ENCODE data around the gene THBS1. TPM values are rescaled to one million over a fixed set of nuclear protein-coding genes. Genes with fewer than 3 reads are reported as not detected.

The THBS1 gene
- total RNA-seq, 1 donor from 2014 or later = 513 TPM

- peaks cover 17% of the 10 kb centered on the region for H3K4me1 ChIP-seq
Measured at GRCh38 chr15:39555885-39556284, 25.0 kb upstream of the THBS1 start.

DNA sequence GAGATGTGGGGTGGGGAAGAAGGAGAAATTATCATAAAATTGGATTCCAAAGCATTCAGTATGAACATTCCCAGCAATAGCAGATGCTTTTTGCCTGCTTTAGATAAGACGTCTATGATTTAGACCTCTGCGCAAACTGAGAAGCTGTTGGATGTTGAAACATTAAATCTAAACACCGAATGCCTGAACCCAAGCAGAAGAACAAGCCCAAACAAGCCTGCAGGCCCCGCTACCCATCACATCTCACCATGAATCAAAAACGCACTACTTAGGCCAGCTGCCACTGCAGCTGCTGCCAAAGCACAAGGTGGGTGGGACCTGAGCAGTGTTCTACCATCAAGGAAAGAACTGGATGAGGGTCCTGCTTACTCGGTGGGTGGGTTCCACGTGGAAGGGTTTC, 24.4 kb upstream of the THBS1 start:
- H3K27ac ChIP-seq = no peak overlapping the region
- intact Hi-C loops (cut with DNase I) = no loop called here
- TF ChIP-seq POLR2AphosphoS5 (IDR thresholded peaks at IDR 0.05; ENCODE audit: insufficient read depth in 1 of 2, low read depth in 1 of 2) = no peak
- TF ChIP-seq POLR2A (IDR thresholded peaks at IDR 0.05) = no peak
- TF ChIP-seq, protein P1, sequence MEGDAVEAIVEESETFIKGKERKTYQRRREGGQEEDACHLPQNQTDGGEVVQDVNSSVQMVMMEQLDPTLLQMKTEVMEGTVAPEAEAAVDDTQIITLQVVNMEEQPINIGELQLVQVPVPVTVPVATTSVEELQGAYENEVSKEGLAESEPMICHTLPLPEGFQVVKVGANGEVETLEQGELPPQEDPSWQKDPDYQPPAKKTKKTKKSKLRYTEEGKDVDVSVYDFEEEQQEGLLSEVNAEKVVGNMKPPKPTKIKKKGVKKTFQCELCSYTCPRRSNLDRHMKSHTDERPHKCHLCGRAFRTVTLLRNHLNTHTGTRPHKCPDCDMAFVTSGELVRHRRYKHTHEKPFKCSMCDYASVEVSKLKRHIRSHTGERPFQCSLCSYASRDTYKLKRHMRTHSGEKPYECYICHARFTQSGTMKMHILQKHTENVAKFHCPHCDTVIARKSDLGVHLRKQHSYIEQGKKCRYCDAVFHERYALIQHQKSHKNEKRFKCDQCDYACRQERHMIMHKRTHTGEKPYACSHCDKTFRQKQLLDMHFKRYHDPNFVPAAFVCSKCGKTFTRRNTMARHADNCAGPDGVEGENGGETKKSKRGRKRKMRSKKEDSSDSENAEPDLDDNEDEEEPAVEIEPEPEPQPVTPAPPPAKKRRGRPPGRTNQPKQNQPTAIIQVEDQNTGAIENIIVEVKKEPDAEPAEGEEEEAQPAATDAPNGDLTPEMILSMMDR (IDR thresholded peaks at IDR 0.05) = no peak
- no peaks in the 10 kb centered on the region for H3K36me3 ChIP-seq
- H3K4me3 ChIP-seq = no peak overlapping the region
- peak in 1 of 2 donors; percentile 40 for DNase-seq (ENCODE audit: extremely low spot score in 2 of 2)
- no peaks in the 10 kb centered on the region for H3K27me3 ChIP-seq
- H3K4me1 ChIP-seq = peaks cover 17% of the 10 kb centered on the region
- H3K9me3 ChIP-seq = no peaks in the 10 kb centered on the region

More at GRCh38 chr15:39555885-39556284, 25.0 kb upstream of the THBS1 start:
- Histone ChIP-seq H3K27me3 (no peaks in the 10 kb centered on the region), H3K9me3 (no peaks in the 10 kb centered on the region), H3K4me3 (no peak overlapping the region), H3K36me3 (no peaks in the 10 kb centered on the region), H3K27ac (no peak overlapping the region)
- intact Hi-C loops (cut with DNase I) = no loop called here
- peak in 1 of 2 donors; percentile 32 for DNase-seq (ENCODE audit: extremely low spot score in 2 of 2)
- TF ChIP-seq POLR2A (IDR thresholded peaks at IDR 0.05) = no peak
- TF ChIP-seq, protein P1 (IDR thresholded peaks at IDR 0.05) = no peak
- no peak for TF ChIP-seq POLR2AphosphoS5 (IDR thresholded peaks at IDR 0.05; ENCODE audit: insufficient read depth in 1 of 2, low read depth in 1 of 2)

GRCh38 chr15:39558421-39558820, 22.5 kb upstream of the THBS1 start:
- Histone ChIP-seq H3K4me3 (no peak overlapping the region), H3K27me3 (no peaks in the 10 kb centered on the region), H3K9me3 (no peaks in the 10 kb centered on the region), H3K4me1 (peaks cover 14% of the 10 kb centered on the region), H3K27ac (no peak overlapping the region), H3K36me3 (no peaks in the 10 kb centered on the region)
- TF ChIP-seq POLR2A (IDR thresholded peaks at IDR 0.05) (no peak), POLR2AphosphoS5 (IDR thresholded peaks at IDR 0.05; ENCODE audit: insufficient read depth in 1 of 2, low read depth in 1 of 2) (no peak)
- TF ChIP-seq, protein P1 (IDR thresholded peaks at IDR 0.05) = no peak
- intact Hi-C loops (cut with DNase I) = no loop called here
- DNase-seq (ENCODE audit: extremely low spot score in 2 of 2) = no peak

- H3K27ac ChIP-seq = no peak overlapping the region
Measured at GRCh38 chr15:39564972-39565665, 15.8 kb upstream of the THBS1 start.

DNA sequence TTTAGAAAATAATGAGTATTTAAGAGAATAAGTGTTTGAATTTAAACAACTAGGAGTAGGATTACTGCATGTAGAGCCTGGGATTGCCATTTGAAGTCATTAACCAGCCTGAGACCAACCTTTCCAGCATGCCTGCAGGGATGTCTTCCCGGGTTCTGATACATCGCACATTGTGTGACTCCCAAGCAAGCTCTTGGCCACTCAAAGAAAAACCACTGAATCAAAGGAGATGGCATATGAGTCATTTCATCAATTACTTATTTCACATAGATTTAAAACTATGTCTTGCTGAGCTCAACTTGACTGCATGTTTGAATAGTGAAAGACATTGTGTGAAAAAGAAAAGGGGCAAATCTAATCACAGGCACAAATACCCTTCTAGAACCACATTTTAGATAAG, 15.0 kb upstream of the THBS1 start:
- H3K27ac ChIP-seq = no peak overlapping the region
- no peak overlapping the region for H3K4me3 ChIP-seq
- H3K36me3 ChIP-seq = no peaks in the 10 kb centered on the region
- intact Hi-C loops (cut with DNase I) = no loop called here
- no peaks in the 10 kb centered on the region for H3K27me3 ChIP-seq
- no peak for TF ChIP-seq POLR2AphosphoS5 (IDR thresholded peaks at IDR 0.05; ENCODE audit: insufficient read depth in 1 of 2, low read depth in 1 of 2)
- TF ChIP-seq, protein P1 (IDR thresholded peaks at IDR 0.05) = no peak
- TF ChIP-seq POLR2A (IDR thresholded peaks at IDR 0.05) = no peak
- no peaks in the 10 kb centered on the region for H3K4me1 ChIP-seq
- H3K9me3 ChIP-seq = no peaks in the 10 kb centered on the region
- no peak for DNase-seq (ENCODE audit: extremely low spot score in 2 of 2)

More at GRCh38 chr15:39564972-39565665, 15.8 kb upstream of the THBS1 start:
- intact Hi-C loops (cut with DNase I) = no loop called here
- Histone ChIP-seq H3K4me1 (no peaks in the 10 kb centered on the region), H3K9me3 (no peaks in the 10 kb centered on the region), H3K27me3 (no peaks in the 10 kb centered on the region), H3K36me3 (no peaks in the 10 kb centered on the region), H3K4me3 (no peak overlapping the region)
- peak in 1 of 2 donors; percentile 47 for DNase-seq (ENCODE audit: extremely low spot score in 2 of 2)
- TF ChIP-seq POLR2A (IDR thresholded peaks at IDR 0.05) = no peak
- TF ChIP-seq, protein P1 (IDR thresholded peaks at IDR 0.05) = no peak
- no peak for TF ChIP-seq POLR2AphosphoS5 (IDR thresholded peaks at IDR 0.05; ENCODE audit: insufficient read depth in 1 of 2, low read depth in 1 of 2)

Measured in vagina (tissue), 2 donors.